NCI-H2227 (cell line): ENCODE results near the gene ZNF668.

ENCODE experiments used
- DNase-seq: peaks from one replicate; lab custom pipeline; 2025; ENCODE audit not compliant: unreplicated experiment; lab: John Stamatoyannopoulos, UW

The ZNF668 gene

GRCh38 chr16:31073970-31074813 lies at the start of gene ZNF668, which contains the start of gene ZNF646:
TSS of gene ZNF668 (minus strand) at chr16:31074240. CDS start at chr16:31064459, 9,781 bp downstream.
TSS of gene ZNF646 (plus strand) at chr16:31074422. CDS start at chr16:31076325, 1,903 bp downstream.
- DNase-seq, result peak; percentile 100

- no peak for DNase-seq
Observed at GRCh38 chr16:31120129-31120528, 46.1 kb upstream of the ZNF668 start.

DNA sequence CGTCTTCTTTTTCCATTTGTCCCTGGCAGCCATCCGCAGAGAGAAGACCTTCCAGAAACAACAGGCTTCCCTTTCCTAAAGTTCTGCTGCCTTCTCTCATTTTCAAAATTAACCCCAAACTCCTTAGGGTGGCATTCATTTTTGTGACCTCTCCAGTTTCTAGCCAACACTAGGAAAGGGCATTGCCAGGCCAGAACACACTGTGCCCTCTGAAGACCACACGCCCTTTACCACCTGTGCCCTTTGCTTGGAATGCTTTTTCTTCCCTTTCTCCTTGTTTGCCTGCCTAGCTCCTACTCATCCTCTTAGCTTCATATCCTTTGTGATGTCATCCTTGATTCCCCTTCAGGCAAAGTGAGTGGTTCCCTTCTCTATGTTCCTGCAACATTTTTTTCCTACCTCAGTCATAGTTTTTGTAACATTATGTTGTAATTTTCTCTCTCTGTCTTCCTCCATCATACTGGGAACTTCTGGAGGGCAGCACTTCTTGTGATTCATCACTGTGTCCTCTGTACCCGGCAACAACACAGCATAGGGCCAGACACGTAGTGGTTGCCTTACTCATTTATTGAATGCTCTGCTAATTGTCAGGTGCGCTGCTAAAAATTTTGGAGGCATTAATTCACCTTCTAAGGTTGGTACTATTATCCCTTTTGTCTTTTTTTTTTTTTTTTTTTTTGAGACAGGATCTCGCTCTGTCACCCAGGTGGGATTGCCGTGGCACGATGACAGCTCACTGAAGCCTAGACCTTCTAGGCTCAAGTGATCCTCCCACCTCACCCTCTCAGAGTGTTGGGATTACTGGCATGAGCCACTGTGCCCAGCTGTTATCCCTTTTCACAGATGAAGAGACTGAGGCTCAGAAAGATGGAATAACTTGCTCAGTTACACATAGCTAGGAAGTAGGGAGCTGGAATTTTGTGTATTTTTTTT lies 44.4 kb upstream of the ZNF668 start:
- DNase-seq, result no peak

DNA sequence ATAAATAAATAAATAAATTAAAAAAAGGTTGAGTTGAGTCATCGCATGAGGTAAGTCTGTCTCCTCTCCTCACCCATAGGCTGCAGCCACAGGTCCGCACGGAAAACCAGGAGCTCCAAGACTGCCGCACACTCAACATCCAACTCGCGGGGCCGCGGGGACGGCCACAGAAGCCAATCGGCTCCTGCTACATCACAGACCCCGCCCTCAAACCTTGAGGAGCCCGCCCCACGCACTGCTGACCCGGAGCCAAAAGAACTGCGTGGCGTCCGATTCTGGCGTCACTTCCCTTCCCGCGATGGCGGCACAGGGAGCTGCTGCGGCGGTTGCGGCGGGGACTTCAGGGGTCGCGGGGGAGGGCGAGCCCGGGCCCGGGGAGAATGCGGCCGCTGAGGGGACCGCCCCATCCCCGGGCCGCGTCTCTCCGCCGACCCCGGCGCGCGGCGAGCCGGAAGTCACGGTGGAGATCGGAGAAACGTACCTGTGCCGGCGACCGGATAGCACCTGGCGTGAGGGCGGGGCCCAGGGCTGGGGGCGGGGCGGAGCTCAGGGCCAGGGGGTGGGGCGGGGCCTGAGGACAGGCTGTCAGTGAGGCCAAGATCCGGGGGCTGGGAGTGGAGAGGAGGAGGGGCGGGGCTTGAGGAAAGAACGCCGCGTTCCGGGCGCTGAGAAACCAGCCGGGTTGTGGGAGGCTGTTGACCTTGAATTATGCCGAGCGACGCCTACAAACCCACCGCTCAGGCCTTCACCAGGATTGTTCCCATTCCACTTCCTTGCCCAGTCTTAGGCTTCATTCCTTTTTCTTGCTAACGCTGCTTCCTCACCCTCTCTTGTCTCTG lies 43.6 kb upstream of the ZNF668 start, which contains the start of gene KAT8:
Gene KAT8 (plus strand): TSS at position 281 of the 839 bp plus-strand sequence. CDS start 18 bp downstream, at position 299.
- DNase-seq, result peak; percentile 99

DNA sequence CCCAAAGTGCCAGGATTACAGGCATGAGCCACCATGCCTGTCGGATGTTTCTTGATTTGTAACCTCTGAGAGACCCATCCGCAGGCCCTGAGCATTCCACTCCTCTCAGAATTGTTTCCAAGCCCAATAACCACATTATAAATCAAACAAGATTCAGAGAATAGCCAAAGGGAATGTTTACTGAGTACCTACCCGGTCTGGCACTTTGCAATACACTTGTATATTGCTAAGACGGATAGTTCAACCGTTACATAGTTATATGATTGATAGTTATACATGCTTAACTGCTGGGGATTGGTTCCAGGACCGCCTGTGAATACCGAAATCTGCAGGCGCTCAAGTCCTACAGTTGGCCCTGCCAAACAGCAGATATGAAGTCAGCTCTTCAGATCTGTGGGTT lies 40.4 kb upstream of the ZNF668 start:
- no peak for DNase-seq

GRCh38 chr16:31113121-31114120 lies 39.4 kb upstream of the ZNF668 start:
- no peak for DNase-seq

GRCh38 chr16:31112711-31113110 lies 38.7 kb upstream of the ZNF668 start:
- no peak for DNase-seq

GRCh38 chr16:31111881-31112466 lies 37.9 kb upstream of the ZNF668 start:
- DNase-seq, result no peak

DNA sequence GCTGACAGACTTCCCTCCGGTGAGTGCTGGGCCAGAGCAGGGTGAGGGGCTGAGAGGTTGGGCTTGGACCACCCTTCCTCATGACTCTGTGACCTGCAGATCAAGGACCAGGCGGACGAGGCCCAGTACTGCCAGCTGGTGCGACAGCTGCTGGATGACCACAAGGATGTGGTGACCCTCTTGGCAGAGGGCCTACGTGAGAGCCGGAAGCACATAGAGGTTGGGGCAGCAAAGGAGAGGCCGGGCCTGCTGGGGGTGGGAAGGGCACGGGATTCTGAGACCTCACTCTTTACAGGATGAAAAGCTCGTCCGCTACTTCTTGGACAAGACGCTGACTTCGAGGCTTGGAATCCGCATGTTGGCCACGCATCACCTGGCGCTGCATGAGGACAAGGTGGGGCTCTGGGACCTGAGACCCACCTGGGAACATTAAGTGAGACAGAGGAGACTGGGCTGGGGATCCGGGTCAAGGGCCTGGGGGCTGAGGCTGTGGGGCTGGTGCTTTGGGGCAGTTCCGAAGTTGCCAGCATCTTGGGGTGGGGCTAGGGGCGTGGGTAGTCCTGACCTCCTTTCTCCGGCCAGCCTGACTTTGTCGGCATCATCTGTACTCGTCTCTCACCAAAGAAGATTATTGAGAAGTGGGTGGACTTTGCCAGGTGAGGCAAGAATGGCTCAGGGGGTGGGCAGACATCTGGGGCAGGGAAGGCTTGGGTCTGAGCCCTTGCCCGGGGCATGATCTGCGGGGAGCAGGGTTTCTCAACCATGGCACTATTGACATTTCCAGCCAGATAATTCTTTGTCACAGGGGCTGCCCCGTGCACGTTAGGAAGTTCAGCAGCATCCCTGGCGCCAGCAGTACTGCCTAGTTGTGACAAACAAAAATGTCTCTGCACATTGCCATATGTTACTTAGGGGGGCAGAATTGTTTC lies 36.3 kb upstream of the ZNF668 start:
- no peak for DNase-seq

DNA sequence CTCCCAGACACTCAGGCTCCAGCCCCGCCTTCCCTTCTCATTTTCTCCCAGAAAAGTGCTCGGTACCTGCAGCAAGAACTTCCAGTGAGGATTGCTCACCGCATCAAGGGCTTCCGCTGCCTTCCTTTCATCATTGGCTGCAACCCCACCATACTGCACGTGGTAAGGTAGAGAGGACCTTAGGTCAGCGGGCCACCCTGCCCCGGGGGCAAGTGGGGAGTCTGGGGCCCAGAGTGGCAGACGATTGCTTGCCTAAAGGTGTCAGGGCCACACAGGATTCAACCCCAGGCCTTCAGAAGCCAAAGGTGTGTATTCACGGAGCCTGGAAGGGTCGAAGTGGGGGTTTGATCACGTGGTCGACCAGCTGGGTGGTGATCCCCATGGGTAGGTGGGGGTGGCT lies 35.6 kb upstream of the ZNF668 start:
- DNase-seq, result no peak

- DNase-seq, result peak; percentile 22
Observed at GRCh38 chr16:31108794-31109558, 34.9 kb upstream of the ZNF668 start.

DNA sequence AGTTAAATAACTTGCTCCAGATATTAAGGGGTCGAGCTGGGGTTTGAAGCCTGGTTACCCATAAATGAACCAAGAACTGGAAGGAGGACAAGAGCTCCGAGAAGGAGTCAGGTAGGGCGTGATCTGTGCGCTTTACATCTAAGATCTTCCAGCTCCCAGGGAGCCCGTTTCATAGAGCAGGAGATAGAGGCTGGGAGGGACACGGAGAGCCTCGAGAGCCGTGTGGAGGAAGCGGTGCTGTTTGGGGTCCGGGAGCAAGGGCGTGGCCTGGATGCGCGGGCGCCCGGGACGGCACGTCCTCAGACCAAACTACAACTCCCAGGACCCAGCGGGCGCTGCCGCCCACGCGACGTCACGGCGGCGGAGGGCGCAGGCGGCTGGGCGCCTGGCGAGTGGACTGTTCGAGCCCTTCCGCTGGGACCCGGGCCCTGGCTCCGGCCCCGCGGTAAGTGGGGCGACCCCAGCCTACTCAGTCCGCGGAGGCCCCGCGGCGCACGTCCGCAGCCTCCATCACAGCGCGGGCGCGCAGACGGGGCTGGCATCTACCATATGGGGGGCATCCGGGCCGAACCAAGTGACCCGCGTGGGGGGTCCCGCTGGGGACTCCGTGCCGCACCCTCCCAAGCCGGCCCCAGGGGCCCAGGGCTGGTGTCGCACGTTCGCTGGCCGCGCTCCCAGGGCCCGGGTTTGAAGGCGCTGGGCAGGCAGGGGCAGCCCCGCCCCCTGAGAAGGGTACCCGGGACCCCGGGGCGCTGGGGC lies 34.2 kb upstream of the ZNF668 start, which contains the start of gene BCKDK:
Gene BCKDK (plus strand): TSS at position 352 of the 759 bp plus-strand sequence. CDS start 838 bp downstream, outside the sequence.
- DNase-seq, result peak; percentile 84

GRCh38 chr16:31107465-31107867 lies 33.4 kb upstream of the ZNF668 start:
- no peak for DNase-seq

GRCh38 chr16:31106509-31107464 lies 32.7 kb upstream of the ZNF668 start:
- no peak for DNase-seq

DNA sequence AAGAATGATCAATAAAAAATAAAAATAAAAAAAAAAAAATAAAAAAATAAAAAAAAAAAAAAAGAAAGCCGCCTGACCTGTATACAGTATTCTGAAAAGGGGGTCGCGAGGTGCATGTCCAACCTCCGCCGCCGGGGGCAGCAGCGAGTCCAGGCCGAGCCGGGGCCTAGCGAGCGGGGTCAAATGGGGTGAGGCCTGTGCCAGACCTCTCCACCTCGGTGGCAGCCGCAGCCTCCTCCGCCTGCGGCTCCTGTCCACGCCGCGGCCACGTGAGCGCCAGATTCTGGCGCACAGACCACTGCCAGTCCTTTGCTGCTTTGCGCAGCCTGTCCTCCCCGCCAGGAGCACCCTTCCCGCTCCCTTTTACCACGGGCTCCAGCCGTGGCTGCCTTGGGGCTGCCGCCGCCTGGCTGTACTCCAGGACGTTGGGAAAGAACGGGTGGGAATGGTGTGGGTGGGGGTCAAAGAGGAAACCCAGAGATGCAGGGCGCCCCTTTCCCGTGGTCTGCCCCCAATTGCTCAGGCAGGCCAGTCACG lies 31.7 kb upstream of the ZNF668 start:
- DNase-seq, result peak; percentile 15
